Esophagus squamous epithelium (tissue), 4 donors: ENCODE measurements around the gene PYGB.

Experiments
- CTCF ChIP-seq, 6 experiments: fragments of 450-650 bp in 4 of 6; fragments of 200-600 bp in 2 of 6; sonication (generic) in 2 of 6; IDR thresholded peaks; one replicate each; pipeline ENCODE4 v1.5.1; 2016 to 2019; ENCODE audit warnings: antibody characterized with exemption in 6 of 6, mild to moderate bottlenecking in 4 of 6, moderate library complexity in 4 of 6
- POLR2A ChIP-seq, 4 donors: fragments of 450-650 bp; IDR thresholded peaks; one replicate each; pipeline ENCODE4 v1.6.1; 2017; ENCODE audit warnings: antibody characterized with exemption in 4 of 4, mild to moderate bottlenecking in 4 of 4, moderate library complexity in 3 of 4

DNA sequence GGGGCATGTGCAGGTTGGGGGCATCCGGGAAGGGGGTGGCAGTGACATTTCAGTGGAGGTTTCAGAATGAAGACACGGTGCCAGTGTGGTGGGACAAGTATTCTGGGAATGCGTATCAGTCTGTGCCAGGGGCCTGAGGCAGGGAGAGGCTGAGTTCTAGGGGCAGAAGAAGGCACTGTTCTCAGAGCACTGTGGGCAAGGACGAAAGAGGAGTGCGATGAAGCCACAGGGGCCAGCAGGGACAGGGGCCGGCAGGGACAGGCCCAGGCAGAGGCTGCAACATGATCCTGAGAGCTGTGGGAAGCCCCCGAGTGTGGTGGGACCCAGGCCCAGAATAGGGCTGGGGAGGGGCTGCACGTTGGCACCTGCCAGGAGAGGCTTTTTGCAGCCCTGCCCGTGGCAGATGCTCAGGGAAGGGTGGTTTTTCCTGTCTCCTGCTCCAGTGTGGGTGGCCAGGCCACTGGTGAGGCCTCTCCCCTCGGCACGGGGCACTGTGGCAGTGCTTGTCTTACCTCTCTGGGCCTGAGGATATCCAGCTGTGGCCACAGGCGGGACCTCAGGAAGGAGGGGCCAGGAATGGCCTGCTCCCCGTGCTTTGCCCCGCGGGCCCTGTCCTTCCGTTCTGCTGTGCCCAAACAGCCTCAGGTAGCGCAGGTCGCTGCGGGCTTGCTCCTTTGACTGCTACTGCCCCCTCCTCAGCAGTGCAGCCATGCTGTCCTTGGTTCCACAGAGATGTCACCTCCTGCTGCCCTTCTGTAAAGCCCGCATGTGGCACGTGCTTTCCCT, 42.4 kb upstream of the PYGB start:
- TF ChIP-seq CTCF (IDR thresholded peaks at IDR 0.05) (no peak), POLR2A (IDR thresholded peaks at IDR 0.05) (no peak)
